Measurements from ENCODE around the gene EMC6. TPM values are rescaled to one million over a fixed set of nuclear protein-coding genes. Genes with fewer than 3 reads are reported as not detected.

Gene EMC6
- 12.3 and 15.2 TPM in 2 replicates for total RNA-seq

GRCh38 chr17:3668279-3669084 is at the start of gene EMC6, which contains the start of gene TAX1BP3:
EMC6 (plus strand) TSS chr17:3668812; CDS start chr17:3669147, 335 bp downstream.
TAX1BP3 (minus strand) TSS chr17:3668578; CDS start chr17:3668526, 52 bp downstream.

GRCh38 chr17:3636154-3636907 is 32.3 kb upstream of the EMC6 start, which contains the start of the genes CTNS and SHPK:
CTNS (plus strand) TSS chr17:3636760; CDS start chr17:3640207, 3,447 bp downstream.
SHPK (minus strand) TSS chr17:3636250; CDS start chr17:3636219, 31 bp downstream.

GRCh38 chr17:3695723-3696411 is 27.3 kb downstream of the EMC6 start, which contains the start of gene P2RX5:
P2RX5 (minus strand) TSS chr17:3696155; CDS start chr17:3696005, 150 bp downstream.

Other genes with a start within 250 kb of the EMC6 start
- not detected in 2 replicates for gene OR1E2, start 235.0 kb upstream of the EMC6 start, total RNA-seq
- 0.87 TPM in 1 of 2 replicates, not detected in the other for gene SPATA22, start 197.0 kb upstream of the EMC6 start, total RNA-seq
- gene ASPA, start 192.8 kb upstream of the EMC6 start, total RNA-seq = 0.06 and 0.13 TPM in 2 replicates
- gene TRPV3, start 111.0 kb upstream of the EMC6 start, total RNA-seq = 0.53 and 0.68 TPM in 2 replicates
- 0.92 and 1.2 TPM in 2 replicates for gene TRPV1, start 59.4 kb upstream of the EMC6 start, total RNA-seq
- 8.5 and 9.6 TPM in 2 replicates for gene SHPK, start 32.6 kb upstream of the EMC6 start, total RNA-seq
- gene CTNS, start 32.1 kb upstream of the EMC6 start, total RNA-seq = 12.4 and 19.2 TPM in 2 replicates
- 130 and 142 TPM in 2 replicates for gene TAX1BP3, start 234 bp upstream of the EMC6 start, total RNA-seq
- gene P2RX5, start 27.3 kb downstream of the EMC6 start, total RNA-seq = 1.3 and 1.5 TPM in 2 replicates
- 2.7 and 3.8 TPM in 2 replicates for gene HASPIN, start 55.1 kb downstream of the EMC6 start, total RNA-seq
- 19.5 and 19.7 TPM in 2 replicates for gene ITGAE, start 132.4 kb downstream of the EMC6 start, total RNA-seq
- 16.8 and 18.5 TPM in 2 replicates for gene NCBP3, start 177.4 kb downstream of the EMC6 start, total RNA-seq
- gene CAMKK1, start 224.2 kb downstream of the EMC6 start, total RNA-seq = 6.3 and 10.3 TPM in 2 replicates
- 0.06 TPM in 1 of 2 replicates, not detected in the other for gene P2RX1, start 247.7 kb downstream of the EMC6 start, total RNA-seq

Data from aortic smooth muscle cell (primary cell).